Smooth muscle cell (in vitro differentiated cells): ENCODE data around the gene SLC35F4. TPM values are rescaled to one million over a fixed set of nuclear protein-coding genes. Genes with fewer than 3 reads are reported as not detected.

Experiments
- DNase-seq: peaks from one replicate; lab custom pipeline; 2025; ENCODE audit not compliant: unreplicated experiment; lab: John Stamatoyannopoulos, UW
- H2AFZ ChIP-seq: fragments of 200-600 bp; sonication (generic); 2 replicates; pipeline ENCODE4 v1.6.0; 2016; ENCODE audit warnings: antibody characterized with exemption, low read depth, mild to moderate bottlenecking
- H3F3A ChIP-seq: fragments of 200-600 bp; sonication (generic); 2 replicates; pipeline ENCODE4 v1.6.0; 2017; ENCODE audit warnings: antibody characterized with exemption, low read depth
- H3K27ac ChIP-seq: fragments of 200-600 bp; sonication (generic); 2 replicates; pipeline ENCODE4 v1.5.1; 2016; ENCODE audit warnings: low read depth, mild to moderate bottlenecking
- H3K27me3 ChIP-seq: fragments of 200-600 bp; sonication (generic); 2 replicates; pipeline ENCODE4 v1.6.1; 2016; ENCODE audit warnings: low read depth, mild to moderate bottlenecking
- H3K36me3 ChIP-seq: fragments of 200-600 bp; sonication (generic); 2 replicates; pipeline ENCODE4 v1.5.1; 2016; ENCODE audit warnings: low read depth
- H3K4me1 ChIP-seq: fragments of 200-600 bp; sonication (generic); 2 replicates; pipeline ENCODE4 v1.5.1; 2016; ENCODE audit warnings: low read depth
- H3K4me2 ChIP-seq: fragments of 200-600 bp; sonication (generic); 2 replicates; pipeline ENCODE4 v1.6.0; 2016; ENCODE audit warnings: mild to moderate bottlenecking
- H3K4me3 ChIP-seq: fragments of 200-600 bp; sonication (generic); 2 replicates; pipeline ENCODE4 v1.5.1; 2016; ENCODE audit warnings: mild to moderate bottlenecking
- H3K79me2 ChIP-seq: fragments of 200-600 bp; sonication (generic); 2 replicates; pipeline ENCODE4 v1.6.0; 2016; ENCODE audit warnings: low read depth, mild to moderate bottlenecking
- H3K9ac ChIP-seq: fragments of 200-600 bp; sonication (generic); 2 replicates; pipeline ENCODE4 v1.6.0; 2016; ENCODE audit warnings: low read depth
- H3K9me3 ChIP-seq: fragments of 200-600 bp; sonication (generic); replicated peaks from 2 replicates; pipeline ENCODE4 v1.5.1; 2016; ENCODE audit warnings: low read depth
- H4K20me1 ChIP-seq: fragments of 200-600 bp; sonication (generic); 2 replicates; pipeline ENCODE4 v1.6.0; 2016; ENCODE audit warnings: low read depth
- WGBS: methylation state at CpG from one replicate; pipeline ENCODE4 v1.1.7; 2016; ENCODE audit warnings: low lambda C conversion rate; 5-methylcytosine and 5-hydroxymethylcytosine counted together
- polyA plus RNA-seq: library from polyadenylated mRNA; unstranded; fragments of >200 nt; fragmentation: Nextera tagmentation; extraction: Ambion mirVana; gene quantifications from 2 replicates; pipeline ENCODE4 v1.2.1, GENCODE V29; 2016
- total RNA-seq: library from RNA; depleted of rRNA; stranded (reverse); fragments of >200 nt; gene quantifications from 2 replicates; pipeline ENCODE4 v1.2.3, GENCODE V29; 2014
- TF ChIP-seq, protein P1 (sequence below): fragments of 200-600 bp; sonication (generic); IDR thresholded peaks from 2 replicates; pipeline ENCODE4 v1.5.1; 2017; ENCODE audit warnings: borderline replicate concordance, mild to moderate bottlenecking, antibody characterized with exemption; ENCODE audit not compliant: insufficient read depth, poor library complexity, severe bottlenecking

Gene SLC35F4
- total and polyA plus RNA-seq, 2 experiments from 2014 or later: not detected

DNA sequence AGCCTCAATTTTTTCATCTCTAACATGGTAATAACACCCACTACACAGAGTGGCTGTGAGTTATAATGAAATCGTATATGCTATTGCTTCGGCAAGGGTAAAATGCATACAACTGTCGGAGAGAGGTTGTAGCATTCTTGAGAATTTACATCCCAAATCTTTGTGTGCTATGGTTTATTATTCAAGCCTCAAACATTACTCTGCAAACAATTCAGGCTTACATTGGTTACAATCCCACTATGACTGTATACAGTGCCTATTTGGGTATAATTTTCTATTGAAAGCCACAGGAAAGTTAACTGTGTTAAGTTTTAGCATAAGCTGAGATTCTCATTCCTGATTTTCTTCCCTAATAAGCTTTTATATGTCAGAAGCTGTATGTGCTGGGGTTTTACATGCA lies 20.6 kb downstream of the SLC35F4 start:
- TF ChIP-seq, protein P1, sequence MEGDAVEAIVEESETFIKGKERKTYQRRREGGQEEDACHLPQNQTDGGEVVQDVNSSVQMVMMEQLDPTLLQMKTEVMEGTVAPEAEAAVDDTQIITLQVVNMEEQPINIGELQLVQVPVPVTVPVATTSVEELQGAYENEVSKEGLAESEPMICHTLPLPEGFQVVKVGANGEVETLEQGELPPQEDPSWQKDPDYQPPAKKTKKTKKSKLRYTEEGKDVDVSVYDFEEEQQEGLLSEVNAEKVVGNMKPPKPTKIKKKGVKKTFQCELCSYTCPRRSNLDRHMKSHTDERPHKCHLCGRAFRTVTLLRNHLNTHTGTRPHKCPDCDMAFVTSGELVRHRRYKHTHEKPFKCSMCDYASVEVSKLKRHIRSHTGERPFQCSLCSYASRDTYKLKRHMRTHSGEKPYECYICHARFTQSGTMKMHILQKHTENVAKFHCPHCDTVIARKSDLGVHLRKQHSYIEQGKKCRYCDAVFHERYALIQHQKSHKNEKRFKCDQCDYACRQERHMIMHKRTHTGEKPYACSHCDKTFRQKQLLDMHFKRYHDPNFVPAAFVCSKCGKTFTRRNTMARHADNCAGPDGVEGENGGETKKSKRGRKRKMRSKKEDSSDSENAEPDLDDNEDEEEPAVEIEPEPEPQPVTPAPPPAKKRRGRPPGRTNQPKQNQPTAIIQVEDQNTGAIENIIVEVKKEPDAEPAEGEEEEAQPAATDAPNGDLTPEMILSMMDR: no peak
- no peak overlapping the region for H3K27ac ChIP-seq
- WGBS: 77% methylated on average over 3 of the region's 3 CpGs
- no peak overlapping the region for H3K9ac ChIP-seq
- no peaks in the 10 kb centered on the region for H3F3A ChIP-seq
- no peaks in the 10 kb centered on the region for H3K36me3 ChIP-seq
- H3K79me2 ChIP-seq: no peaks in the 10 kb centered on the region
- no peaks in the 10 kb centered on the region for H4K20me1 ChIP-seq
- no peak overlapping the region for H3K4me2 ChIP-seq
- H2AFZ ChIP-seq: no peak overlapping the region
- no peak overlapping the region for H3K4me3 ChIP-seq
- DNase-seq: no peak
- H3K9me3 ChIP-seq: no peaks in the 10 kb centered on the region
- H3K4me1 ChIP-seq: no peaks in the 10 kb centered on the region
- H3K27me3 ChIP-seq: no peaks in the 10 kb centered on the region

GRCh38 chr14:57837267-57837666 lies 28.6 kb downstream of the SLC35F4 start:
- Histone ChIP-seq H2AFZ (no peak overlapping the region), H4K20me1 (no peaks in the 10 kb centered on the region), H3K9ac (no peak overlapping the region), H3K9me3 (no peaks in the 10 kb centered on the region), H3F3A (no peaks in the 10 kb centered on the region), H3K4me2 (no peak overlapping the region), H3K4me1 (no peaks in the 10 kb centered on the region), H3K27me3 (no peaks in the 10 kb centered on the region), H3K27ac (no peak overlapping the region), H3K4me3 (no peak overlapping the region), H3K79me2 (no peaks in the 10 kb centered on the region), H3K36me3 (no peaks in the 10 kb centered on the region)
- WGBS: 91% methylated on average over 8 of the region's 8 CpGs
- TF ChIP-seq, protein P1: no peak
- DNase-seq: no peak

DNA sequence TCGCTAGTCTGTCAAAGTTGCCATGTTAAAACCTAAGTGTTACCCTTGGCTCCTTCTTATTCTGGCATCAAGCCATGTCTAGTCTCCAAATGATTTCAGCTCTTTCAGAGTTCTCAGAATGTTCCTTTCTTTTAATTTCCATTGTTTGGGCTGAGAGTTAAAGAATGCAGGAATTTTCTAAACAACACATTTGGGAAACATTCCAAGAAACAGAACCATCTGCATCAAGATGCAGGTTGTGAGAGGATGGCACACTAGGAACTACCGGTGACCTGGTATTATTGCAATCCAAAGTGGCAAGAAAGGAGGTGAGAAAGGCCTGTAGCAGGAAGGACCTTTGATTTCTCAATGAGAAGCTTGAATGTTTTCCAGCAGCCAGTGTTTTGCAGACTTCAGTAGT lies 30.1 kb downstream of the SLC35F4 start:
- WGBS: 85% methylated on average over 2 of the region's 2 CpGs
- H3K27ac ChIP-seq: no peak overlapping the region
- no peaks in the 10 kb centered on the region for H4K20me1 ChIP-seq
- H3K79me2 ChIP-seq: no peaks in the 10 kb centered on the region
- H3K9ac ChIP-seq: no peak overlapping the region
- no peaks in the 10 kb centered on the region for H3K9me3 ChIP-seq
- H3K27me3 ChIP-seq: no peaks in the 10 kb centered on the region
- no peak overlapping the region for H3K4me2 ChIP-seq
- H3K4me1 ChIP-seq: no peaks in the 10 kb centered on the region
- no peak overlapping the region for H2AFZ ChIP-seq
- DNase-seq: no peak
- H3K4me3 ChIP-seq: no peak overlapping the region
- H3F3A ChIP-seq: no peaks in the 10 kb centered on the region
- H3K36me3 ChIP-seq: no peaks in the 10 kb centered on the region
- TF ChIP-seq, protein P1: no peak

DNA sequence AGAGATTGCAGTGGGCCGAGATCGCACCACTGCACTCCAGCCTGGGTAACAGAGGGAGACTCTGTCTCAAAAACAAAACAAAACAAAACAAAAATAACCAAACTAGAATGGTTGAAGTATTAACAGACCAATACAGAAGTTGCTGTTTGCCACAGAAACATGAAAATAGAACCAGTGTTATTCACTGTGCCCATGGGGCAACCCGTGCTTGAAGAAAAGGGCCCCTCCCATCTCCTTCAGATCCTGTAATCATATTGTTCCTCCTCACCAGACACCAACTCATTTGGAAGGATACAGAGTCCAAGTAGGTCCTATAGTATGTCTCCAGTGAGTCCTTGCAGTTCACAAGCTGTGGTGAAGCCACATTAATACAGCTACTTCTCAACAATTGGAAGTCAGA lies 30.9 kb downstream of the SLC35F4 start:
- no peak overlapping the region for H3K27ac ChIP-seq
- H3K4me3 ChIP-seq: no peak overlapping the region
- no peak overlapping the region for H3K4me2 ChIP-seq
- no peak overlapping the region for H3K9ac ChIP-seq
- H3K9me3 ChIP-seq: no peaks in the 10 kb centered on the region
- H2AFZ ChIP-seq: no peak overlapping the region
- H3K4me1 ChIP-seq: no peaks in the 10 kb centered on the region
- H3K27me3 ChIP-seq: no peaks in the 10 kb centered on the region
- no peaks in the 10 kb centered on the region for H4K20me1 ChIP-seq
- no peaks in the 10 kb centered on the region for H3K79me2 ChIP-seq
- TF ChIP-seq, protein P1: no peak
- no peaks in the 10 kb centered on the region for H3K36me3 ChIP-seq
- no peak for DNase-seq
- WGBS: 93% methylated on average over 3 of the region's 3 CpGs
- H3F3A ChIP-seq: no peaks in the 10 kb centered on the region
